Chondrocyte (in vitro differentiated cells): ENCODE results near the gene LMO7. TPM values are rescaled to one million over a fixed set of nuclear protein-coding genes. Genes with fewer than 3 reads are reported as not detected.

Experiments used
- DNase-seq: peaks from one replicate; pipeline ENCODE4 v3.0.0; 2021; ENCODE audit warnings: mixed read lengths, low spot score
- H3K27ac Mint-ChIP-seq: one replicate; pipeline ENCODE4 v1.8.0; 2021; ENCODE audit warnings: mild to moderate bottlenecking, moderate library complexity, mixed read lengths; ENCODE audit not compliant: unreplicated experiment
- H3K27me3 Mint-ChIP-seq: 2 replicates; pipeline ENCODE4 v1.8.0; 2021; ENCODE audit warnings: low read depth, mixed read lengths
- H3K36me3 Mint-ChIP-seq: 2 replicates; pipeline ENCODE4 v1.8.0; 2021; ENCODE audit warnings: low read depth, mixed read lengths
- H3K4me1 Mint-ChIP-seq: 2 replicates; pipeline ENCODE4 v1.8.0; 2021; ENCODE audit warnings: low read depth, mild to moderate bottlenecking, mixed read lengths
- H3K4me3 Mint-ChIP-seq: one replicate; pipeline ENCODE4 v1.8.0; 2021; ENCODE audit warnings: mild to moderate bottlenecking, moderate library complexity, mixed read lengths; ENCODE audit not compliant: unreplicated experiment
- H3K9me3 Mint-ChIP-seq: 2 replicates; pipeline ENCODE4 v1.8.0; 2021; ENCODE audit warnings: low read depth, mixed read lengths
- CTCF ChIP-seq: fragments of 200-600 bp; sonication (generic); IDR thresholded peaks from 2 replicates; pipeline ENCODE4 v1.5.0; 2021; ENCODE audit warnings: antibody characterized with exemption, mild to moderate bottlenecking, moderate library complexity
- total RNA-seq: library from RNA; stranded (reverse); gene quantifications from 3 replicates; pipeline ENCODE4 v1.2.1, GENCODE V29; 2021

The LMO7 gene
- total RNA-seq, 1 donor from 2014 or later: 199 TPM

GRCh38 chr13:75682326-75682725 lies 46.2 kb downstream of the LMO7 start:
- H3K27me3 Mint-ChIP-seq: no peaks in the 10 kb centered on the region
- no peak overlapping the region for H3K27ac Mint-ChIP-seq
- no peak for TF ChIP-seq CTCF
- no peak for DNase-seq
- H3K4me3 Mint-ChIP-seq: no peak overlapping the region
- peaks cover 10% of the 10 kb centered on the region for H3K36me3 Mint-ChIP-seq
- peaks cover 44% of the 10 kb centered on the region for H3K4me1 Mint-ChIP-seq
- peaks cover 8% of the 10 kb centered on the region for H3K9me3 Mint-ChIP-seq

- TF ChIP-seq CTCF: peak; percentile 65
- DNase-seq: no peak
- peaks cover 8% of the 10 kb centered on the region for H3K9me3 Mint-ChIP-seq
- H3K4me3 Mint-ChIP-seq: peak overlapping the region; percentile 3
- H3K36me3 Mint-ChIP-seq: peaks cover 6% of the 10 kb centered on the region
- no peaks in the 10 kb centered on the region for H3K27me3 Mint-ChIP-seq
- peak overlapping the region; percentile 92 for H3K27ac Mint-ChIP-seq
- peaks cover 59% of the 10 kb centered on the region for H3K4me1 Mint-ChIP-seq
These were observed 49.1 kb downstream of the LMO7 start for GRCh38 chr13:75685239-75685697.

- Mint-ChIP-seq H3K4me1 (peaks cover 65% of the 10 kb centered on the region), H3K36me3 (peaks cover 2% of the 10 kb centered on the region), H3K27me3 (no peaks in the 10 kb centered on the region), H3K9me3 (peaks cover 2% of the 10 kb centered on the region), H3K4me3 (no peak overlapping the region), H3K27ac (peak overlapping the region; percentile 8)
- peak; percentile 84 for TF ChIP-seq CTCF
- no peak for DNase-seq
These were observed 51.1 kb downstream of the LMO7 start for GRCh38 chr13:75687150-75687763.

- no peaks in the 10 kb centered on the region for H3K27me3 Mint-ChIP-seq
- peaks cover 2% of the 10 kb centered on the region for H3K9me3 Mint-ChIP-seq
- peaks cover 6% of the 10 kb centered on the region for H3K36me3 Mint-ChIP-seq
- no peak for TF ChIP-seq CTCF
- no peak overlapping the region for H3K27ac Mint-ChIP-seq
- peaks cover 71% of the 10 kb centered on the region for H3K4me1 Mint-ChIP-seq
- no peak for DNase-seq
- H3K4me3 Mint-ChIP-seq: no peak overlapping the region
These were observed 53.6 kb downstream of the LMO7 start for GRCh38 chr13:75689686-75690085.

GRCh38 chr13:75690607-75691006 lies 54.5 kb downstream of the LMO7 start:
- TF ChIP-seq CTCF: no peak
- Mint-ChIP-seq H3K27me3 (no peaks in the 10 kb centered on the region), H3K36me3 (peaks cover 4% of the 10 kb centered on the region), H3K27ac (no peak overlapping the region), H3K9me3 (peaks cover under 1% of the 10 kb centered on the region), H3K4me3 (no peak overlapping the region), H3K4me1 (peaks cover 64% of the 10 kb centered on the region)
- no peak for DNase-seq
